ENCODE data around the gene CKAP4.

Gene CKAP4

GRCh38 chr12:106195621-106196027, 52.2 kb downstream of the CKAP4 start:
- DNase-seq (ENCODE audit: low spot score), result no peak
- no peak for TF ChIP-seq CTCF (IDR thresholded peaks at IDR 0.05; ENCODE audit: borderline replicate concordance, control extremely low read depth, extremely low read depth, insufficient read depth, missing control alignments)
- in situ Hi-C loops (cut with MboI; ENCODE audit: low sequenced_read_pairs, unreplicated experiment), result no loop called here

GRCh38 chr12:106194351-106194750, 53.5 kb downstream of the CKAP4 start:
- in situ Hi-C loops (cut with MboI; ENCODE audit: low sequenced_read_pairs, unreplicated experiment), result no loop called here
- TF ChIP-seq CTCF (IDR thresholded peaks at IDR 0.05; ENCODE audit: borderline replicate concordance, control extremely low read depth, extremely low read depth, insufficient read depth, missing control alignments), result no peak
- DNase-seq (ENCODE audit: low spot score), result no peak

GRCh38 chr12:106193394-106194215, 54.2 kb downstream of the CKAP4 start:
- in situ Hi-C loops (cut with MboI; ENCODE audit: low sequenced_read_pairs, unreplicated experiment), result no loop called here

GRCh38 chr12:106192659-106193393, 55.0 kb downstream of the CKAP4 start:
- no peak for TF ChIP-seq CTCF (IDR thresholded peaks at IDR 0.05; ENCODE audit: borderline replicate concordance, control extremely low read depth, extremely low read depth, insufficient read depth, missing control alignments)
- no peak for DNase-seq (ENCODE audit: low spot score)
- in situ Hi-C loops (cut with MboI; ENCODE audit: low sequenced_read_pairs, unreplicated experiment), result no loop called here

More at GRCh38 chr12:106193394-106194215, 54.2 kb downstream of the CKAP4 start:
- no peak for TF ChIP-seq CTCF (IDR thresholded peaks at IDR 0.05; ENCODE audit: borderline replicate concordance, control extremely low read depth, extremely low read depth, insufficient read depth, missing control alignments)
- no peak for DNase-seq (ENCODE audit: low spot score)

GRCh38 chr12:106190581-106190980, 57.2 kb downstream of the CKAP4 start:
- in situ Hi-C loops (cut with MboI; ENCODE audit: low sequenced_read_pairs, unreplicated experiment), result no loop called here
- TF ChIP-seq CTCF (IDR thresholded peaks at IDR 0.05; ENCODE audit: borderline replicate concordance, control extremely low read depth, extremely low read depth, insufficient read depth, missing control alignments), result no peak
- no peak for DNase-seq (ENCODE audit: low spot score)

GRCh38 chr12:106189341-106189740, 58.5 kb downstream of the CKAP4 start:
- in situ Hi-C loops (cut with MboI; ENCODE audit: low sequenced_read_pairs, unreplicated experiment), result no loop called here
- no peak for TF ChIP-seq CTCF (IDR thresholded peaks at IDR 0.05; ENCODE audit: borderline replicate concordance, control extremely low read depth, extremely low read depth, insufficient read depth, missing control alignments)

More at GRCh38 chr12:106189341-106189740, 58.5 kb downstream of the CKAP4 start:
- DNase-seq (ENCODE audit: low spot score), result no peak

Measured in GM13976 (cell line).